Calu3 (cell line): ENCODE results near the gene DDX51. TPM values are rescaled to one million over a fixed set of nuclear protein-coding genes. Genes with fewer than 3 reads are reported as not detected.
A peak's percentile ranks its signal among the peaks of the same experiment; 100 is the strongest.

Source experiments
- BruUV-seq: library from RNA; stranded (reverse); fragments of 400-500 nt; replicated peaks from 2 replicates; lab custom pipeline; 2021; lab: Mats Ljungman, UMichigan
- CTCF ChIA-PET: fragments of 300-600 bp; sonication (Branson Sonifier 250); formaldehyde crosslinking; loops from one replicate; lab custom pipeline; 2022; ENCODE audit warnings: antibody characterized with exemption; lab: Charles Lee
- DNase-seq: peaks from one replicate; pipeline ENCODE4 v3.0.0; 2022
- H3K27ac Mint-ChIP-seq: one replicate; pipeline ENCODE4 v1.8.0; 2022; ENCODE audit warnings: mixed read lengths; ENCODE audit not compliant: unreplicated experiment
- H3K27me3 Mint-ChIP-seq: one replicate; pipeline ENCODE4 v1.8.0; 2022; ENCODE audit warnings: mixed read lengths; ENCODE audit not compliant: unreplicated experiment
- H3K36me3 Mint-ChIP-seq: one replicate; pipeline ENCODE4 v1.8.0; 2022; ENCODE audit warnings: mild to moderate bottlenecking, moderate library complexity, mixed read lengths; ENCODE audit not compliant: insufficient read depth, unreplicated experiment
- H3K4me1 Mint-ChIP-seq: one replicate; pipeline ENCODE4 v1.8.0; 2022; ENCODE audit warnings: mild to moderate bottlenecking, low read depth, mixed read lengths; ENCODE audit not compliant: unreplicated experiment
- H3K4me3 Mint-ChIP-seq: one replicate; pipeline ENCODE4 v1.8.0; 2022; ENCODE audit warnings: mild to moderate bottlenecking, low read depth, moderate library complexity, mixed read lengths; ENCODE audit not compliant: unreplicated experiment
- H3K9me3 Mint-ChIP-seq: one replicate; pipeline ENCODE4 v1.8.0; 2022; ENCODE audit warnings: low read depth, mixed read lengths; ENCODE audit not compliant: unreplicated experiment
- intact Hi-C: fragments of 100-400 bp; cut with micrococcal nuclease; formaldehyde crosslinking; loops from one replicate; pipeline ENCODE4 v1.10.0; 2022; ENCODE audit not compliant: unreplicated experiment
- total RNA-seq: library from RNA; stranded (reverse); gene quantifications from 2 replicates; pipeline ENCODE4 v1.2.3, GENCODE V29; 2022
- TF ChIP-seq, protein P1 (sequence below): fragments of 200-600 bp; IDR thresholded peaks from one replicate; pipeline ENCODE4 v1.8.0; 2022; ENCODE audit warnings: antibody characterized with exemption; ENCODE audit not compliant: unreplicated experiment

The DDX51 gene
- total RNA-seq, 1 experiment from 2014 or later = 46.3 TPM

DNA sequence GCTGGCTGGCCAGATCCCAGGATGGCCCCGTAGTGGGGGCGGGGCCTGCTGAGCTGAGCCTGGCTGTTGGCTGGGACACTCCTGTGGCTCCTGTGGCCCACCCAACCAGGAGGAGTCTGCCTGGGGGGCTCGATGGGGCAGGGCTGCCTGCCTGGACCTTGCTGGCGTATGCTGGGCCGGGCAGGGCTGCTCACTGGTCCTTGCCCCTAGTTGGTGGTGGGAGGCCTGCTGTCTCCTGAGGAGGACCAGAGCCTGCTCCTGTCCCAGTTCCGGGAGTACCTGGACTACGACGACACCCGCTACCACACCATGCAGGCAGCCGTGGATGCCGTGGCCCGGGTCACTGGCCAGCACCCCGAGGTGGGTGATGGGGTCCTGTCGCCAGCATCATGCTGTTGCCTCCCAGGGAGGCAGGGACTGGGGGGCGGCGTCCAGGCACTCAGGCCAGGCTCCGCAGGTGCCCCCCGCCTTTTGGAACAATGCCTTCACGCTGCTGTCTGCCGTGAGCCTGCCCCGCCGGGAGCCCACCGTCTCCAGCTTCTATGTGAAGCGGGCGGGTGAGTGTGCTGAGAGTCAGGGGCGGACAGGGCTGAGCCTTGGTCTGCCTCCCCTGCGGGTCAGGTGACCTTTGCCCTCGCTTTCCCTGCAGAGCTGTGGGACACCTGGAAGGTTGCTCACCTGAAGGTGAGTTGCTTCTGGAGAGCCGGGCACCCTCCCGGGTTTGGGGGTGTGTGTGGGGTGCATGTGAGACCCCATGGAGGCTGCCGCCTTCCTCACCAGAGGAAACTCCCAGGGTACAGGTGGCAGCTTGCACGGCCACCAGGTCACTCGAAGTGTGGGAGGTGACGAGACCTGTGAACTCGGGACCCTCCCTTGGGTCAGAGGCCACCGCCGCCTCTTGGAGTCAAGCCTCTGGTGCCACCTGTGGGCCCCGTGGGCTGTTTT, 3.6 kb upstream of the DDX51 start:
- intact Hi-C loops = no loop called here
- no peaks in the 10 kb centered on the region for H3K27me3 Mint-ChIP-seq
- no peaks in the 10 kb centered on the region for H3K9me3 Mint-ChIP-seq
- DNase-seq = no peak
- CTCF ChIA-PET = interaction anchor here (0.6 kb wide), 1 partner anchor 180 kb away, joined by 9 read pairs; no protein-coding TSS in a partner anchor
- H3K27ac Mint-ChIP-seq = no peak overlapping the region
- no peak overlapping the region for H3K4me3 Mint-ChIP-seq
- TF ChIP-seq, protein P1, sequence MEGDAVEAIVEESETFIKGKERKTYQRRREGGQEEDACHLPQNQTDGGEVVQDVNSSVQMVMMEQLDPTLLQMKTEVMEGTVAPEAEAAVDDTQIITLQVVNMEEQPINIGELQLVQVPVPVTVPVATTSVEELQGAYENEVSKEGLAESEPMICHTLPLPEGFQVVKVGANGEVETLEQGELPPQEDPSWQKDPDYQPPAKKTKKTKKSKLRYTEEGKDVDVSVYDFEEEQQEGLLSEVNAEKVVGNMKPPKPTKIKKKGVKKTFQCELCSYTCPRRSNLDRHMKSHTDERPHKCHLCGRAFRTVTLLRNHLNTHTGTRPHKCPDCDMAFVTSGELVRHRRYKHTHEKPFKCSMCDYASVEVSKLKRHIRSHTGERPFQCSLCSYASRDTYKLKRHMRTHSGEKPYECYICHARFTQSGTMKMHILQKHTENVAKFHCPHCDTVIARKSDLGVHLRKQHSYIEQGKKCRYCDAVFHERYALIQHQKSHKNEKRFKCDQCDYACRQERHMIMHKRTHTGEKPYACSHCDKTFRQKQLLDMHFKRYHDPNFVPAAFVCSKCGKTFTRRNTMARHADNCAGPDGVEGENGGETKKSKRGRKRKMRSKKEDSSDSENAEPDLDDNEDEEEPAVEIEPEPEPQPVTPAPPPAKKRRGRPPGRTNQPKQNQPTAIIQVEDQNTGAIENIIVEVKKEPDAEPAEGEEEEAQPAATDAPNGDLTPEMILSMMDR = no peak
- BruUV-seq = no TSS peak
- H3K4me1 Mint-ChIP-seq = peaks cover 19% of the 10 kb centered on the region
- peaks cover 54% of the 10 kb centered on the region for H3K36me3 Mint-ChIP-seq

GRCh38 chr12:132146772-132147422, 2.8 kb upstream of the DDX51 start:
- CTCF ChIA-PET = interaction anchor here (0.6 kb wide), 1 partner anchor 197 kb away, joined by 3 read pairs; the partner anchor contains the start of gene EP400
- DNase-seq = no peak

DNA sequence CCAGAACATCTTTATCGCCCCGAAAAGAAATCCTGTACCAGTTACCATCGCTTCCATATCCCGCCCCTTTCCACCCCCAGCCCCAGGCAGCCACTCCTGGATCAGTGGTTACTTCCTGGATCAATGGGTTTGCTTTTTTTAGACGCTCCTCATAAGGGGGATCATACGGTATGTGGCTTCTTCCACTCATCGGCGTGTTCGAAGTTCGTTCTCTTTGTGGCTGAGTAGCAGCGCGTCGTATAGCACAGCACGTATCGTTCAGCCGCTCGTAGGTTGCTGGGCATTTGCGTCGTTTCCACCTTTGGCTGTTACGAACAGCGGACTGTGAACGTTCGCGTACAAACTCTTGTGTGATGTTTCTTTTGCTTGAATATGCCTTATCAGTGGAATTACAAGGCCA, 2.0 kb upstream of the DDX51 start:
- H3K27ac Mint-ChIP-seq = no peak overlapping the region
- H3K36me3 Mint-ChIP-seq = peaks cover 61% of the 10 kb centered on the region
- intact Hi-C loops = no loop called here
- no peaks in the 10 kb centered on the region for H3K9me3 Mint-ChIP-seq
- no TSS peak for BruUV-seq
- TF ChIP-seq, protein P1 = no peak
- CTCF ChIA-PET = no interaction called here
- peak overlapping the region; percentile 95 for H3K4me3 Mint-ChIP-seq
- H3K27me3 Mint-ChIP-seq = no peaks in the 10 kb centered on the region
- DNase-seq = no peak
- H3K4me1 Mint-ChIP-seq = peaks cover 20% of the 10 kb centered on the region

More at GRCh38 chr12:132146772-132147422, 2.8 kb upstream of the DDX51 start:
- Mint-ChIP-seq H3K27me3 (no peaks in the 10 kb centered on the region), H3K4me1 (peaks cover 20% of the 10 kb centered on the region), H3K36me3 (peaks cover 60% of the 10 kb centered on the region), H3K27ac (no peak overlapping the region), H3K4me3 (no peak overlapping the region), H3K9me3 (no peaks in the 10 kb centered on the region)
- no TSS peak for BruUV-seq
- TF ChIP-seq, protein P1 = no peak
- intact Hi-C loops = no loop called here

DNA sequence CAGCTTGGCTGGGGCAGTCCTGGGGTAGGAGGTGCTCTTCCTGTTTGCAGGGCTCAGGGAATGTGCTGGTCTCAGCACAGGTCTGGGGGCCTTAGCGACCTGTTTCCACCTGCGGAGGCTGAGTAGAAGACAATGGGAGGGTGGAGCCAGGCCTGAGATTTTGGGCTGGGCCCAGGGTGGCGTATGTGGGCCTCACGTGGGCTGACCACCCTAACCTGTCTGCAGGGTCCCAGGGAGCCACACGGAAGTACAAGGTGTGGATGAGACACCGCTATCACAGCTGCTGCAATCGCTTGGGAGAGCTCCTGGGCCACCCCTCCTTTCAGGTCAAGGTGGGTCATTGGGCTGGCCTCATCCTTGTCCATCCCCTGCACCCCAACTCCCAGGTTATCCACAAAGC, 1.2 kb upstream of the DDX51 start:
- intact Hi-C loops = no loop called here
- H3K27ac Mint-ChIP-seq = peak overlapping the region; percentile 99
- CTCF ChIA-PET = interaction anchor here (0.6 to 1.0 kb wide), 3 partner anchors 9 to 266 kb away, joined by 3 to 7 read pairs (median 3); no protein-coding TSS in a partner anchor
- no TSS peak for BruUV-seq
- H3K27me3 Mint-ChIP-seq = no peaks in the 10 kb centered on the region
- peaks cover 69% of the 10 kb centered on the region for H3K36me3 Mint-ChIP-seq
- H3K4me3 Mint-ChIP-seq = peak overlapping the region; percentile 95
- no peak for DNase-seq
- TF ChIP-seq, protein P1 = no peak
- H3K9me3 Mint-ChIP-seq = no peaks in the 10 kb centered on the region
- peaks cover 20% of the 10 kb centered on the region for H3K4me1 Mint-ChIP-seq
